Transverse colon (tissue), 4 donors: ENCODE data around the gene SMARCD1.

Source experiments
- CTCF ChIP-seq, 5 experiments: fragments of 200-600 bp in 3 of 5; fragments of 450-650 bp in 2 of 5; sonication (generic) in 3 of 5; IDR thresholded peaks; 1 replicate in 2 of 5; 2 replicates in 3 of 5; pipeline ENCODE4 v1.5.1; 2016 to 2017; ENCODE audit warnings: antibody characterized with exemption in 5 of 5, inconsistent platforms in 3 of 5, mild to moderate bottlenecking in 2 of 5, moderate library complexity in 1 of 5
- POLR2A ChIP-seq: fragments of 450-650 bp; IDR thresholded peaks from one replicate; pipeline ENCODE4 v1.6.1; 2016; ENCODE audit warnings: antibody characterized with exemption, mild to moderate bottlenecking, moderate library complexity
- POLR2AphosphoS5 ChIP-seq, 3 donors: sonication (generic); formaldehyde crosslinking; IDR thresholded peaks; one replicate each; pipeline ENCODE4 v1.6.1; 2016; ENCODE audit warnings: antibody characterized with exemption in 3 of 3

GRCh38 chr12:50109319-50109718 lies 24.2 kb downstream of the SMARCD1 start:
- TF ChIP-seq CTCF (IDR thresholded peaks at IDR 0.05) (no peak), POLR2A (no peak), POLR2AphosphoS5 (IDR thresholded peaks at IDR 0.05) (no peak)
